GM18861 (cell line): ENCODE data around the gene AGPAT1.
"Not testable (repeated sequence)": the region's sequence is repeated elsewhere in the genome, so short reads cannot be mapped to it uniquely, and the experiment has no call there.

Experiments used
- ATAC-seq: cut with Tn5 transposase; IDR thresholded peaks from one replicate; pipeline ENCODE4 v1.9.1; 2021; ENCODE audit not compliant: unreplicated experiment

AGPAT1 gene

GRCh38 chr6:32175711-32176475 lies at the start of gene AGPAT1:
Gene AGPAT1 (minus strand): TSS chr6:32176084. CDS start chr6:32171496, 4,588 bp downstream.
- no peak for ATAC-seq

- no peak for ATAC-seq
Measured at GRCh38 chr6:32224696-32225095, 48.8 kb upstream of the AGPAT1 start.

- ATAC-seq, result no peak
Measured at GRCh38 chr6:32223258-32224235, 47.7 kb upstream of the AGPAT1 start, which contains the start of gene NOTCH4. Gene NOTCH4 (minus strand): TSS chr6:32224067. CDS start chr6:32223928, 139 bp downstream.

- ATAC-seq, result no peak
Measured at GRCh38 chr6:32222333-32223230, 46.7 kb upstream of the AGPAT1 start.

GRCh38 chr6:32220021-32220420 lies 44.1 kb upstream of the AGPAT1 start:
- ATAC-seq, result no peak

GRCh38 chr6:32218167-32218566 lies 42.3 kb upstream of the AGPAT1 start:
- ATAC-seq, result no peak

- no peak for ATAC-seq
Measured at GRCh38 chr6:32216998-32217397, 41.1 kb upstream of the AGPAT1 start.

- no peak for ATAC-seq
Measured at GRCh38 chr6:32216285-32216684, 40.4 kb upstream of the AGPAT1 start.

GRCh38 chr6:32215617-32216016 lies 39.7 kb upstream of the AGPAT1 start:
- no peak for ATAC-seq

GRCh38 chr6:32214126-32214525 lies 38.2 kb upstream of the AGPAT1 start:
- no peak for ATAC-seq

- no peak for ATAC-seq
Measured at GRCh38 chr6:32213649-32214048, 37.8 kb upstream of the AGPAT1 start.

- no peak for ATAC-seq
Measured at GRCh38 chr6:32212076-32212760, 36.3 kb upstream of the AGPAT1 start.

GRCh38 chr6:32211432-32211831 lies 35.5 kb upstream of the AGPAT1 start:
- ATAC-seq, result not testable (repeated sequence)

GRCh38 chr6:32210191-32210601 lies 34.3 kb upstream of the AGPAT1 start:
- no peak for ATAC-seq

GRCh38 chr6:32208996-32209395 lies 33.1 kb upstream of the AGPAT1 start:
- ATAC-seq, result no peak

GRCh38 chr6:32204268-32204715 lies 28.4 kb upstream of the AGPAT1 start:
- no peak for ATAC-seq

GRCh38 chr6:32203426-32204267 lies 27.8 kb upstream of the AGPAT1 start:
- no peak for ATAC-seq

GRCh38 chr6:32202186-32202585 lies 26.3 kb upstream of the AGPAT1 start:
- ATAC-seq, result no peak
